NB4 (cell line): Measurements from ENCODE around the gene RAPGEF6.
A peak's percentile ranks its signal among the peaks of the same experiment; 100 is the strongest.

ENCODE experiments used
- DNase-seq: peaks from one replicate; pipeline ENCODE4 v3.0.0; 2010; ENCODE audit warnings: low read depth
- H3K4me3 ChIP-seq: one replicate; pipeline ENCODE4 v1.5.1; 2011; ENCODE audit warnings: mild to moderate bottlenecking, low read depth, low read length, moderate library complexity
- CTCF ChIP-seq: IDR thresholded peaks from one replicate; pipeline ENCODE4 v1.5.1; 2012; ENCODE audit warnings: low read depth, low read length
- MAX ChIP-seq: IDR thresholded peaks from 2 replicates; pipeline ENCODE4 v1.6.1; 2011; ENCODE audit warnings: low read depth, low read length
- MYC ChIP-seq: IDR thresholded peaks from 2 replicates; pipeline ENCODE4 v1.6.1; 2011; ENCODE audit warnings: low read depth, low read length
- POLR2A ChIP-seq: IDR thresholded peaks from 2 replicates; pipeline ENCODE4 v1.6.1; 2011; ENCODE audit warnings: mild to moderate bottlenecking; ENCODE audit not compliant: insufficient read length; ENCODE audit errors: extremely low read depth

RAPGEF6 gene

GRCh38 chr5:131475541-131475941 lies 159.5 kb downstream of the RAPGEF6 start:
- TF ChIP-seq POLR2A (no peak), CTCF (no peak), MYC (no peak), MAX (no peak)
- no peak overlapping the region for H3K4me3 ChIP-seq
- DNase-seq, result no peak

GRCh38 chr5:131473731-131474130 lies 161.3 kb downstream of the RAPGEF6 start:
- TF ChIP-seq POLR2A, result no peak
- no peak for TF ChIP-seq MAX
- no peak for TF ChIP-seq MYC
- no peak for TF ChIP-seq CTCF
- DNase-seq, result no peak

GRCh38 chr5:131466171-131466766 lies 168.8 kb downstream of the RAPGEF6 start:
- H3K4me3 ChIP-seq, result no peak overlapping the region
- DNase-seq, result peak; percentile 12
- no peak for TF ChIP-seq MYC
- no peak for TF ChIP-seq CTCF
- TF ChIP-seq MAX, result no peak
- TF ChIP-seq POLR2A, result no peak

More at GRCh38 chr5:131473731-131474130, 161.3 kb downstream of the RAPGEF6 start:
- no peak overlapping the region for H3K4me3 ChIP-seq

- no peak overlapping the region for H3K4me3 ChIP-seq
- no peak for TF ChIP-seq POLR2A
- no peak for TF ChIP-seq MAX
- no peak for TF ChIP-seq MYC
- TF ChIP-seq CTCF, result no peak
- no peak for DNase-seq
These were observed 171.4 kb downstream of the RAPGEF6 start for GRCh38 chr5:131463656-131464055.

GRCh38 chr5:131462454-131462853 lies 172.6 kb downstream of the RAPGEF6 start:
- no peak overlapping the region for H3K4me3 ChIP-seq
- no peak for DNase-seq
- TF ChIP-seq MAX (no peak), CTCF (no peak), POLR2A (no peak), MYC (no peak)

- H3K4me3 ChIP-seq, result no peak overlapping the region
- TF ChIP-seq CTCF (no peak), POLR2A (no peak), MYC (no peak), MAX (no peak)
- no peak for DNase-seq
These were observed 173.3 kb downstream of the RAPGEF6 start for GRCh38 chr5:131461742-131462141.
